NCI-H2196 treated with DMSO at 0.1 percent for 48 hours (cell line): ENCODE results near the gene CBFA2T2.
"Not testable (repeated sequence)": the region's sequence is repeated elsewhere in the genome, so short reads cannot be mapped to it uniquely, and the experiment has no call there.

Experiments used
- DNase-seq: peaks from one replicate; lab custom pipeline; 2025; ENCODE audit not compliant: unreplicated experiment; lab: John Stamatoyannopoulos, UW

The CBFA2T2 gene

DNA sequence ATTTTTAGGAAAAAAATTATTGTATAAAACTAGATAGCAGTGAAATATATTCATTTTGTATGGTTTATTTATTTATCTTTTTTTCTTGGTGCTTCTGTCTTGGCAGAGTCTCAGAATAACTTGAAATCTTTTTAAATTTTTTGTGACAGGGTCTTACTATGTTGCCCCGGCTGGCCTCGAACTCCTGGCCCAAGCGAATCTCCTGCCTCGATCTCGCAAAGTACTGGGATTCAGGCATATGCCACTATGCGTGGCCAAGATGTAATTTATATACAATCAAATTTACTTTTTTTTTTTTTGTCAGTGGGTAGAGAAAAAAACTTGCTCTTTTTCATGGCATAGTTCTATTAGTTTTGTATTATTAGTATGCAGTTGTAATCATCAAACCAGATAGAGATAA lies 13.7 kb downstream of the CBFA2T2 start:
- DNase-seq: no peak

DNA sequence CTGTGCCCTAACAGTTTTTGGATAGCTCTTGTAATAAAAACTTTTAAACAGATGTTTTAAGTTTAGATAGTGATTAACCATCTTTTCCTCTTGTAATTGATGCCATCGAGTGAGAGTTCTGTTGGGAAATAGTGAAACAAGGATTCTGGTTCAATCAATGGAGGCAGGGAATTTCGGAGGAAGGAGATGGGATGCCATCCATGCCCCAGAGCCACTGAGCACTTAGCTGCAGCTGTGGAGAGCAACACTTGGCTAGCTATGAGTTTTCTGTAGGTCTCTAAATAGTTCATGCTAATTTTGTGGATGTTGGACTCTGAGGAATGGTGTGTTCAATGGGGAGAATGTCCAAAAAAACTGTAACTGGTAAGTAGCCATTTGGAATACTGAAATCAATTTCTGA lies 16.7 kb downstream of the CBFA2T2 start:
- DNase-seq: no peak

DNA sequence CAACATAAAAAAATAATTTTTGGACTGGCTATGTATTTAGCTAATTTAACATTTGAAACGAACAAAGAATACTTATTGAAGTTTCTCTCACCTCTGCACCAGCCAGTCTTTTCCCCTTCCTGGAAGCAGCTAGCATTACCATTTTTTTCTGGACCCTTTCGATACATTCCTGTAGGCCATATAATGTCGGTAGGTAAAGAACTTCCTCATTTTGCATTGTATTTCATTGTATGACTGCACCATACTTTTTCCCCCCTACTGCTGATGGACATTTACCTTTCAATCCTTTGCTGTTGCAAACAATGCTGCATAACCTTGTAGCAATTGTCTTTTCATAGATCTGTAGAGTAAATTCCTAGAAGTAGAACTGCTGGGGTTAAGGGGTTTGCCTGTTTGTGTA lies 17.6 kb downstream of the CBFA2T2 start:
- no peak for DNase-seq

DNA sequence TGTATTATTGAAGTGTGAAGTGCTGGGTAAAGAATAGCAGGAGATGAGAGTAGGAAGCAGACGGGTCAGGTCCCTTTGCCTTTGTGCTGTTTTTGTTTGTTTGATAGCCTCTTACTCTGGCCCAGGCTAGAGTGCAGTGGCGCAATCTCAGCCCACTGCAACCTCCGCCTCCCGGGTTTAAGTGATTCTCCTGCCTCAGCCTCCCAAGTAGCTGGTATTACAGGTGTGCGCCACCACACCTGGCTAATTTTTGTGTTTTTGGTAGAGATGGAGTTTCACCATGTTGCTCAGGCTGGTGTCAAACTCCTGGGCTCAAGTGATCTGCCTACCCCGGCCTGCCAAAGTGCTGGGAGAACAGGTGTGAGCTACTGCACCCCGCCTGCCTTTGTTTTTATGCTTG lies 18.1 kb downstream of the CBFA2T2 start:
- not testable (repeated sequence) for DNase-seq

DNA sequence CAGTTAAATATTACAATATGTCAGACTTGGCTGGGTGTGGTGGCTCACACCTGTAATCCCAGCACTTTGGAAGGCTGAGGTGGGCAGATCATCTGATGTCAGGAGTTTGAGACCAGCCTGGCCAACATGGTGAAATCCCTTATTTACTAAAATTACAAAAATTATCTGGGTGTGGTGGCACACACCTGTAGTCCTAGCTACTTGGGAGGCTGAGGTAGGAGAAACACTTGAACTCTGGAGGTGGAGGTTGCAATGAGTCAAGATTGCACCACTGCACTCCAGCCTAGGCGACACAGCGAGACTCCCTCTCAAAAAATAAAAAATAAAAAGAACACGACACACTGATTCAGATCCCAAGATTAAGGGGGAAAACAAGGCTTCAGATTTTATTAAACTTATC lies 19.2 kb downstream of the CBFA2T2 start:
- DNase-seq: not testable (repeated sequence)

DNA sequence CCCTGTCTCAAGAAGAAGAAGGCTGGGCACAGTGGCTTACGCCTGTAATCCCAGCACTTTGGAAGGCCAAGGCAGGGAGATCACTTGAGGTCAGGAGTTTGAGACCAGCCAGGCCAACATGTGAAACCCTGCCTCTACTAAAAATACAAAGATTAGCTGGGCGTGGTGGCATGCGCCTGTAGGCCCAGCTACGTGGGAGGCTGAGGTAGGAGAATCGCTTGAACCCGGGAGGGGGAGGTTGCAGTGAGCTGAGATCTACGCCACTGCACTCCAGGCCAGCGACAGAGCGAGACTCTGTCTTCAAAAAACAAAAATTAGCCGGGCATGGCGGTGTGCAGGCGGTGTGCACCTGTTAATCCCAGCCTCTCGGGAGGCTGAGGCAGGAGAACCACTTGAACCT lies 22.0 kb downstream of the CBFA2T2 start:
- DNase-seq: not testable (repeated sequence)

DNA sequence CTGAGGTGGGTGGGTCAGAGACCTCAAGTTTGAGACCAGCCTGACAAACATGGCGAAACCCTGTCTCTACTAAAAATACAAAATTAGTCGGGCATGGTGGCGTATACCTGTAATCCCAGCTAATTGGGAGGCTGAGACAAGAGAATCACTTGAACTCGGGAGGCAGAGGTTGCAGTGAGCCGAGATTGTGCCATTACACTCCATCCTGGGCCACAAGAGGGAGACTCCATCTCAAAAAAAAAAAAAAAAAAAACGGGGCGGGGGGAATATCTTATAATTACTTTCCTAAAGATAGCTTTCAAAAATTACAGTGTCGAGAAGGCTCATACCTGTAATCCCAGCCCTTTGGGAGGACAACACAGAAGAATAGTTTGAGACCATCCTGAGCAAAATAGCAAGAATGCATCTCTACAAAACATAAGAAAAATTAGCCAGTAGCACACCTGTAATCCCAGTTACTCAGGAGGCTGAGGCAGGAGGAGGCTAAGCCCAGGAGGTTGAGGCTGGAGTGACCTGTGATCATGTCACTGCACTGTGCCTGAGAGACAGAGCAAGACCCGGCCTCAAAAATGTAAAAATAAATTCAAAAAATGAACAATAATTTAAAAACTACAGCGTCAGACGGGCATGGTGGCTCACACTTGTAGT lies 25.8 kb downstream of the CBFA2T2 start:
- DNase-seq: no peak

DNA sequence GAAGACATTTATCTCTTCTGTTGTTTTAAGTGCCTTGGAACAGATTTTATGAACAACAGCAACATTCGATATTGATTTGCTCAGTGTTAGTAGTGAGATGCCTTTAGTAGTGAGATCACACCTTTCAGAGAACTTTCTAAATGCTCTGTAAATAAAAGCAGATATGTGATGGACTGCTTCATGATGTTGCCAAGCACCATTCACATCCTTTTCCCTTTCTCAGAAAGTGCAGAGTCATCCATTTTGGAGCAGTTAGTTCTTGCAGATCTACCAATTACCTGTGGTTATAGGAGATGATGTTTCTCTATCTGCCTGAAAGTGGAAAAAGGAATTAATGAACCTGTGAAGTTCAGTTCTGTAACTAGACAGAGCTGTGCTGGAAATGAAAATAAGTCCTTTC lies 27.0 kb downstream of the CBFA2T2 start:
- DNase-seq: no peak

DNA sequence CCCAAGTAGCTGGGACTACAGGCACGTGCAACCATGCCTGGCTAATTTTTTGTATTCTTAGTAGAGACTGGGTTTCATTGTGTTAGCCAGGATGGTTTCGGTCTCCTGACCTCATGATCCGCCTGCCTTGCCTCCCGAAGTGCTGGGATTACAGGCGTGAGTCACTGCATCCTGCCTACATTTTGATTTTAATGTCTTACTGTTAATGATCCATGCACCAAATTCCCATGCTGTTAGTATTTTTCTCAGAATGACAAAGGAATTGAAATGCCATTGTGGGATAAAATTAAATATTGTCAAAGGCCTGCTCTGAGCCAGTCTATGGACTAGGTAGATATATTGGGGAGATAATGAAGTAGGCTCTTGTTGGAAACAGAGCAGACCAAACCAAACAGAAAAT lies 28.2 kb downstream of the CBFA2T2 start:
- no peak for DNase-seq

DNA sequence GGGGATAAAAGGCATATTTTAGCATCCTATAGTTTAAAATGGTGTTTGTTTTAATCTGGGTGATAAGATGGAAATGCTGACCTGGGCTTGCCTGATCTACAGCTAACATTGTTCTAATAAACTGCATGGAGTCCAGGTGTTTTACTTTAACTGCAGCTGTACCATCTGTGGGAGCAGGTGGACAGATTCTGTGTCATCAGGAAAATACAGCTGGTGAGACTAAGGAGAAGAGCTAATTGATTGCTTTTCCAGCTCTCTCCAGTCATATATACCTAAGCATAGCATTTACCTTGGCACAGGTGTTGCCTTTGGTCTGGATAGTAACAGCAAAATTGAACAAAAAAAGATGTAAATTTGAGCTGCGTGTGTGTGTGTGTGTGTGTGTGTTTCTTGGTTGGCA lies 31.6 kb downstream of the CBFA2T2 start:
- DNase-seq: peak; percentile 84

DNA sequence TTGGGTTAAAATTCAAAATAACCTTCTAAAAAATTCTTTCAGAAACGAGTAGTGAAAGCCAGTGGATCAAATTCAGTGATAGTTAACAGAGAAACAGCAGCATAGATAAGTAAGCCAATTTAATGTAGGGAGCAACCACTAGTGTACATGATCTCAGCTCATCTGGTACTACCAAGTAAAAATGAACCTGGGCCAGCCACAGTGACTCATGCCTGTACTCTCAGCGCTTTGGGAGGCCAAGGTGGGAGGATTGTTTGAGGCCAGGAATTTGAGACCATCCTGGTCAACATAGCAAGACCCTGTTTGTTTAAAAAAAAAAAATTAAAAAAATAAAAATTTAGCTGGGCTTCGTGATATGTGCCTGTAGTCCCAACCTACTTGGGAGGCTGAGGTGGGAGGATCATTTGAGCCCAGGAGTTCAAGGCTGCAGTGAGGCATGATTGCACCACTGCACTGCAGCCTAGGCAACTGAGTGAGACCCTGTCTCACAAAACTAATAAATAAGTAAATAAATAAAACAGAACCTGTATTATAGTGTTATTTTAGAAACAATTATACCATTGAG lies 32.4 kb downstream of the CBFA2T2 start:
- DNase-seq: no peak

DNA sequence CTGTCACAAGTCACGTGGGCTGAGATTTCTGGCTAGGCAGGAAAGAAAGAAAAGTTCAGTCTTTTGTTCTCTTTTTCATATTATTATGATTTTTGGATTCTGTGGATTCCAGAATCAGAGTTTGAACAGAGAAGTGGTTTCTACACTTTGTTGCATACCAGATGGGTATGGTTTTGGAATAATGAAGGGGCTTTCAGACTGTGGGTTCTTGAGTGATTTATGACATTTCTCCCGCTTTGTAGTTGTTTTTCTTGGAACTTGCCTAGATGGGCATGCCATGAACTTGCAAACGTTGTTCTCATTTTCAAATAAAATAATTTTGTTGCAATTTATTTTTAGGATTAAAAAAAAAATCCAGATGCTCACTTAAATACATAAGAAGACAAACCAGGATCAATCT lies 34.4 kb downstream of the CBFA2T2 start:
- DNase-seq: no peak

DNA sequence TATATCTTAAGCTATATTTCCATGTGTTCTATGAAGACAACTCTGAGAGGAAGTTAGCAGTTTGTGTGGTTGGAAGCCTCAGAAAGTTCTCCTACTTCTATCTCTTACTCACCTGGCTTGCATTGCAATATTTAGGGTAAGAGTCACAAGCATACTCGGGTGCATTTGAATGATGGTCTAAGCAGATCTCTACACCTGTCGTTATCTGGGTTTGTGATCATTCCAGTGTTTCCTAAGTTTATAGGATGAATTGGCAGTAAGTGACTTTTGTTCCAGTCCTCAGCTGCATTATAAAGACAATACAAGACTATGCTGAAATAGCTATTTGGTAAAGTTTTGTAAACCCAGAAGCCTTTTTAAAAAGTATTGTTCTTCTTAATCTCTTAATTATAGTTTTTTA lies 36.9 kb downstream of the CBFA2T2 start:
- no peak for DNase-seq

DNA sequence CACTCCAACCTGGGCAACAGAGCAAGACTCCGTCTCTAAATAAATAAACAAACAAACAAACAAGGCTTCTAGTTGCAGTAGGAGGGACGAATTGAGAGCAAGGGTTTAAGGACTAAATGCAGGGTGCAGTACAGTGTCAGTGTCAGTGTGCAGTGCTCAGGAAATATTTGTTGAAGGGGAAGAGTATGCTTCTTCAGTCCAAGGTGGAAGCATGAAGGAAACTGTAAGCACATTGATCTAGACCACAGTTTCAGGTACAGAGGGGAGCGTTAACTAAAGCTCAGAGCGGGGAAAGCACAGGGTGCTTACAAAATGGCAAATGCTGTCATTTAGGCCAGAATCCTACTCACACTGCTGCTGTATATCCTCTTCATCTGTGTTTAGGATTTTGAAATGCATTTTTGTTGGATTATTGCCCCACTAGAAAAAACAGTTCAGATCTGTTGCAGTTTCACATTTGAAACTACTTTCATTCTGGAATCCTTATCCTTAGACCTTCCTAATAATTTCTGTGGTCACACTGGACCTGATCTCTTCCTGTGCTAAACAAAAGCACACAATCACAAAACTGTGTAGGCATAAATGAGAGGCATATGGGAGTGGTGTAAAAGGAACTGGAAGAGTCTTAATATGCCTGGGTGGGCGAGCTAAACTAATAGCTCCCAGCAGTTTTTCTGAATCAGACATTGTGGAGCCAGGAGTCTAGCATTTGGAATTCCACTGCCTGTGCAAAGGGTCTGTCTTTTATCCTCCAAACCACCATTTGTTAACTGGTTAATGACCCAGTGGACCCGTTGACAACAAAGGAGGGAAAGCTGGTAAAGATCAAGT lies 41.4 kb downstream of the CBFA2T2 start:
- no peak for DNase-seq

DNA sequence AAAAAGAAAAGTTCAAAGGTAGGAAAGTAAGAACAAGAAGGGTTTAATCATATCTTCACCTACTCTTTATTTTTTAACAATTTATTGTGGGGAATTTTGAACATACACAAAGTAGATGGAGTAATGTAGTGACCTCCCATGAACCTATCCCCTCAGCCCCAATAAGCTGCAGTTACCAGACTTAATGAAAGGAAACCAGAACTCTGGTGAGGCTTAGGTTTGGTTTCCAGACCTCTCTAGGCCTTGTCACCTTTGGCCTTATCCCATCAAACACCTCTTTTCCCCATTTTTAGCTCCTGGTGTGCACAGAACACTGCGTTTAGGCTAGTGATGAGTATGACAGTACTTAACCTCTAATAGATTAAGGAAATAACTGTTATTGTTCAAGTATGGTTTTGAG lies 42.0 kb downstream of the CBFA2T2 start:
- no peak for DNase-seq

DNA sequence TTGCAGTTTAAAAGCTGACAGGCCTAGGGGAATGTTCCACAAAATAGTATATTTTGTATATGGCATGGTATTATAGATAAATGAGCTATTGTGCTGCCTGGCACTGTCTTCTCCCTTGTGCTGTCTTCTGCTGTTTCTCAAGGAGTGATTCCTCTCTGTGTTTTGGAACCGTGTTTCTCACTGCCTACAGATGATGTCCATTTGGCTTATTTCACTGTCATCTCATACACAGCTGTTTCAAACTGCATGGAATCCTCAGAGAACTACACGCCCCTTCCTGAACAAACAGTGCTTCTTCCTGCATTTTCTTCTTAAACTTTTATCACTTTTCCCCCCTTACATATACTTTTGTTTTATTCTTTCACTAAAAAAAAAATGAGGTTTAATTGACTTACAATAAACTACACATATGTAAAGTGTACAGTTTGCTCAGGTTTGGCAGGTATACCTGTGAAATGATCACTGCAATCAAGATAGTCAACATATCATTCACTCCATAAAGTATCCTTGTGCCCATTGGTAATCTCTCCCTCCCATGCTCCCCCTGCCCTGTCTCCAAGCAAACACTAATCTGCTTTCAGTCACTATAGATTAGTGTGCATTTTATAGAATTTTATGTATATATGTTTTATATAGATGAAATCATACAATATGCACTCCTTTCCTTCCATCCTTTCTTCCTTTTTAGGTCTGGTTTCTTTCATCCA lies 43.0 kb downstream of the CBFA2T2 start:
- DNase-seq: no peak

DNA sequence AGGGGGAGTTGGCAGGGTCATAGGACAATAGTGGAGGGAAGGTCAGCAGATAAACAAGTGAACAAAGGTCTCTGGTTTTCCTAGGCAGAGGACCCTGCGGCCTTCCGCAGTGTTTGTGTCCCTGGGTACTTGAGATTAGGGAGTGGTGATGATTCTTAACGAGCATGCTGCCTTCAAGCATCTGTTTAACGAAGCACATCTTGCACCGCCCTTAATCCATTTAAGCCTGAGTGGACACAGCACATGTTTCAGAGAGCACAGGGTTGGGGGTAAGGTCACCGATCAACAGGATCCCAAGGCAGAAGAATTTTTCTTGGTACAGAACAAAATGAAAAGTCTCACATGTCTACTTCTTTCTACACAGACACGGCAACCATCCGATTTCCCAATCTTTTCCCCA lies 45.8 kb downstream of the CBFA2T2 start:
- DNase-seq: not testable (repeated sequence)

DNA sequence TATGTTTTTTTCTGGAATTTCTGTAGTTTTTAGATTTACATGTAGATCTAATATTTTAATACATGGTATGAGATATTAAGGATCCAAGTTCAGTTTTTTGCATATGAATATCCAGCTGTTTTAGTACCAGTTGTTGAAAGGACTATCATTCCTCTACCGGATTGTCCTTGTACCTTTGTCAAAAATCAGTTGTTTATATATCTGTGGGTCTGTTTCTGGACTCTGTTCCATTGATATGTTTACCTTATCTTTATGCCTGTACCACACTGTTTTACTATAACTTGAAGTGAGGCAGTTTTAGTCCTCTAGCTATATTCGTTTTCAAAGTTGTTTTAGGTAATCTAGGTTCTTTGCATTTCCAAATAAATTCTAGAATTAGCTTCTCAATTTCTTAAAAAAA lies 47.7 kb downstream of the CBFA2T2 start:
- no peak for DNase-seq

DNA sequence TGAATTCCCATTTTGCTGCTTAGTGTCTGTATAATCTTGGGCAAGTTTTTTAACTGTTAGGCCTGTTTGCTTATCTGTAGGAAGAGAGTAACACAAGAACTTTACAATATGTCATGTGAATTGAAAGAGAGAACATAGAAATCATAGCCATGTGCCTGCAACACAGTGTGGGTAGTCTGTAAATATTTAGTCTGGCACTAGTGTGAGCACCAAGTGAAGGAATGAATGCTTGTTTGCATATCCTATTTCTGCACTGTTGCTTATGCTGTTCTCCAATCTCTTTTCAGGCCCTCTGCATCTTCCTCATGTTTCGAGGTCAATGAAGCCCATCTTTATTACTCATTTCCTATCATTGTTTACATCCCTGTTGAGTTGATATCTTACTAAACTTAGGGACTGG lies 49.2 kb downstream of the CBFA2T2 start:
- no peak for DNase-seq

DNA sequence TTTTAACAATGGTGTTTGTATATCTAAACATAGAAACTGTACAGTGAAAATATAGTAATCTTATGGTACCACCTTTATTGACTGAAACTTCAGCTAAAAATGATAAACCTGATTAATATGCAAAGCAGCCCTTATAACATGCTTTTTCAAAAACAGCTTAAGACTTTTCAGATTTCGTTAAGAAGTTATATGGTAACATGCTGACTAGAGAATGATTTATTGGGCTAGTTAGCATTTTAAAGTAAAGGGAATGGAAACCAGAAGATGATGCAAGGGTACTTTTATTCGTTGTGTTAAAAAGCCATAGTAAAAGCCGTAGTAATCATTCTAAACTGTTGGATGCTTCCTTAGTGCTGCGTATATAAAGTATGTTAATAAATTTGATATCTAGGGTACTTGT lies 50.5 kb downstream of the CBFA2T2 start:
- DNase-seq: no peak

DNA sequence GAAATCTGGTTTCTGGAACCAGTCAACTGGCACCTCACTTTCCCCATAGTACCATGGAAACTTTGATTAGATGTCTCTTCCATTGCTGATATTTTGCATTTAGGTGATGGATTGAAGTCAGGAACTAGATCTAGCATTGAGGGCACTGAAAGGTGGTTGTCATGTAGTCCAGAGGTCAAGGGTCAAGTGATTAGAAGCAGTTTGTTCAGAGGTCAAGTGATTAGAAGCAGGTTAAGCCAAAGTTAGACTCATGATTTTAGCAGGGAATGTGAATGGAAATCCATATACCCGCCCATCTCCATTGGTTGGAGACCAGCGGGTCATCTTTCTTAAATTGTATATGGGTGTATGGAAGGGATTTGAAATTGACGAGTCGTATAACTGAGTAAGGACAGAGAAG lies 51.2 kb downstream of the CBFA2T2 start:
- no peak for DNase-seq

DNA sequence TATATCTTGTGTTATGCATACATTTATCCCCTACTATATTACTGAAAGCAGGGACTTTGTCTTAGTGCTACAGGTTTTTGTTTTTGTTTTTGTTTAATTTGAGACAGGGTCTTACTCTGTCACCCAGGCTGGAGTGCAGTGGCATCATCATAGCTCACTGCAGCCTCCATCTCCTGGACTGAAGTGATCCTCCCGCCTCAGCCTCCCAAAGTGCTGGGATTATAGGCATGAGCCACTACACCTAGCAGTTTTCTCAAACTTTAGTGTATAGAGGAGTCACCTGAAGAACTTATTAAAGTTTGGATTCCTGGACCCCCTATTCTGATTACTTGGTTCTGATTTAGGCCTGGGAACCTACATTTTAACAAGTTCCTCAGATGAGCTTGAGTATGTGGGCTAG lies 51.9 kb downstream of the CBFA2T2 start:
- no peak for DNase-seq
